HEK293T (cell line): ENCODE results near the gene ARHGEF28.

Experiments
- CTCF ChIA-PET: fragments of 350-600 bp; formaldehyde crosslinking; extraction: SDS; loops from one replicate; lab custom pipeline; 2021; ENCODE audit warnings: antibody characterized with exemption, inconsistent platforms; lab: Yijun Ruan, JAX
- POLR2A ChIA-PET: fragments of 350-600 bp; formaldehyde crosslinking; extraction: SDS; loops from one replicate; lab custom pipeline; 2020; ENCODE audit warnings: antibody characterized with exemption, inconsistent platforms; lab: Yijun Ruan, JAX
- DNase-seq: peaks from one replicate; pipeline ENCODE4 v3.0.0; 2012; ENCODE audit warnings: mixed read lengths; ENCODE audit errors: extremely low spot score
- ARNT ChIP-seq: fragments of 450-650 bp; IDR thresholded peaks from 2 replicates; pipeline ENCODE4 v1.6.1; 2017; ENCODE audit warnings: mild to moderate bottlenecking
- BHLHE40 ChIP-seq: fragments of 450-650 bp; IDR thresholded peaks from 2 replicates; pipeline ENCODE4 v1.6.1; 2016; ENCODE audit warnings: mild to moderate bottlenecking, moderate library complexity, borderline replicate concordance
- CTBP1 ChIP-seq: fragments of 450-650 bp; IDR thresholded peaks from 2 replicates; pipeline ENCODE4 v1.6.1; 2016; ENCODE audit warnings: borderline replicate concordance
- ELF4 ChIP-seq: fragments of 450-650 bp; IDR thresholded peaks from 2 replicates; pipeline ENCODE4 v1.6.1; 2017; ENCODE audit warnings: antibody characterized with exemption
- FOXA1 ChIP-seq: fragments of 450-650 bp; IDR thresholded peaks from 2 replicates; pipeline ENCODE4 v1.6.1; 2016; ENCODE audit warnings: mild to moderate bottlenecking
- FOXK2 ChIP-seq: fragments of 450-650 bp; IDR thresholded peaks from 2 replicates; pipeline ENCODE4 v1.6.1; 2016; ENCODE audit warnings: mild to moderate bottlenecking
- FOXM1 ChIP-seq: fragments of 450-650 bp; IDR thresholded peaks from 2 replicates; pipeline ENCODE4 v1.6.1; 2017; ENCODE audit warnings: mild to moderate bottlenecking, borderline replicate concordance
- HDGF ChIP-seq: fragments of 450-650 bp; IDR thresholded peaks from 2 replicates; pipeline ENCODE4 v1.6.1; 2017; ENCODE audit warnings: antibody characterized with exemption, borderline replicate concordance
- L3MBTL2 ChIP-seq: fragments of 450-650 bp; conservative IDR thresholded peaks from 2 replicates; pipeline ENCODE4 v1.6.1; 2016; ENCODE audit warnings: mild to moderate bottlenecking
- LEF1 ChIP-seq: fragments of 450-650 bp; IDR thresholded peaks from 2 replicates; pipeline ENCODE4 v1.6.1; 2017; ENCODE audit warnings: mild to moderate bottlenecking, borderline replicate concordance
- NFRKB ChIP-seq: fragments of 450-650 bp; IDR thresholded peaks from 2 replicates; pipeline ENCODE4 v1.6.1; 2016; ENCODE audit warnings: mild to moderate bottlenecking, moderate library complexity
- PKNOX1 ChIP-seq: fragments of 450-650 bp; IDR thresholded peaks from 2 replicates; pipeline ENCODE4 v1.6.1; 2016
- SP1 ChIP-seq: fragments of 450-650 bp; IDR thresholded peaks from 2 replicates; pipeline ENCODE4 v1.6.1; 2017
- SUZ12 ChIP-seq: fragments of 450-650 bp; IDR thresholded peaks from 2 replicates; pipeline ENCODE4 v1.6.1; 2016; ENCODE audit warnings: mild to moderate bottlenecking
- TARDBP ChIP-seq: fragments of 450-650 bp; IDR thresholded peaks from 2 replicates; pipeline ENCODE4 v1.6.1; 2016
- ZNF384 ChIP-seq: fragments of 450-650 bp; IDR thresholded peaks from 2 replicates; pipeline ENCODE4 v1.6.1; 2016

Gene ARHGEF28

GRCh38 chr5:73971326-73971725 lies 345.3 kb downstream of the ARHGEF28 start:
- TF ChIP-seq LEF1 = no peak
- no peak for TF ChIP-seq ZNF384
- TF ChIP-seq PKNOX1 = no peak
- TF ChIP-seq FOXM1 = no peak
- TF ChIP-seq FOXA1 = no peak
- no peak for TF ChIP-seq BHLHE40
- TF ChIP-seq ELF4 = no peak
- TF ChIP-seq FOXK2 = no peak
- TF ChIP-seq HDGF = no peak
- no peak for TF ChIP-seq CTBP1
- no peak for TF ChIP-seq ARNT
- TF ChIP-seq SP1 = no peak
- no peak for TF ChIP-seq NFRKB
- ChIA-PET POLR2A (no interaction called here), CTCF (no interaction called here)
- DNase-seq = no peak

- DNase-seq = no peak
- TF ChIP-seq CTBP1 (no peak), SUZ12 (no peak), TARDBP (no peak), ARNT (no peak), FOXK2 (no peak), FOXA1 (no peak), ELF4 (no peak), FOXM1 (no peak), ZNF384 (no peak), NFRKB (no peak), BHLHE40 (no peak), L3MBTL2 (no peak), HDGF (no peak), SP1 (no peak), PKNOX1 (no peak)
- POLR2A ChIA-PET = no interaction called here
- CTCF ChIA-PET = no interaction called here
Observed at GRCh38 chr5:73973135-73973534, 347.1 kb downstream of the ARHGEF28 start.

- ChIA-PET POLR2A (no interaction called here), CTCF (interaction anchor here (0.7 kb wide), 1 partner anchor 43 kb away, joined by 3 read pairs; no protein-coding TSS in a partner anchor)
- DNase-seq = no peak
- TF ChIP-seq ARNT (no peak), FOXK2 (no peak), LEF1 (no peak), HDGF (no peak), FOXA1 (no peak), L3MBTL2 (no peak), SP1 (no peak), TARDBP (no peak), CTBP1 (no peak), SUZ12 (no peak), ELF4 (no peak), PKNOX1 (no peak)
Observed at GRCh38 chr5:73974871-73975360, 348.9 kb downstream of the ARHGEF28 start.

GRCh38 chr5:73975845-73976244 lies 349.8 kb downstream of the ARHGEF28 start:
- ChIA-PET CTCF (interaction anchor here (0.5 kb wide), 1 partner anchor 12 kb away, joined by 3 read pairs; no protein-coding TSS in a partner anchor), POLR2A (no interaction called here)
- TF ChIP-seq ZNF384 (no peak), BHLHE40 (no peak), FOXM1 (no peak), ELF4 (no peak), TARDBP (no peak), SP1 (no peak), NFRKB (no peak), CTBP1 (no peak), PKNOX1 (no peak), HDGF (no peak), SUZ12 (no peak), ARNT (no peak), FOXK2 (no peak), L3MBTL2 (no peak), FOXA1 (no peak), LEF1 (no peak)
- no peak for DNase-seq

GRCh38 chr5:73977146-73977545 lies 351.1 kb downstream of the ARHGEF28 start:
- no peak for DNase-seq
- TF ChIP-seq TARDBP = no peak
- ChIA-PET POLR2A (no interaction called here), CTCF (no interaction called here)

GRCh38 chr5:73979321-73979720 lies 353.3 kb downstream of the ARHGEF28 start:
- ChIA-PET POLR2A (interaction anchor here (1.3 kb wide), 1 partner anchor 8 kb away, joined by 4 read pairs; no protein-coding TSS in a partner anchor), CTCF (no interaction called here)
- DNase-seq = no peak
- TF ChIP-seq FOXM1 = no peak
- no peak for TF ChIP-seq NFRKB
- TF ChIP-seq PKNOX1 = no peak
- TF ChIP-seq ARNT = no peak
- TF ChIP-seq BHLHE40 = no peak
